HEK293 (cell line): ENCODE data around the gene LOXL4.

Experiments
- CTCF ChIA-PET: fragments of 350-600 bp; formaldehyde crosslinking; extraction: SDS; loops from one replicate; lab custom pipeline; 2021; ENCODE audit warnings: antibody characterized with exemption; lab: Yijun Ruan, JAX
- POLR2A ChIA-PET: fragments of 300-600 bp; formaldehyde crosslinking; extraction: SDS; loops from one replicate; lab custom pipeline; 2020; ENCODE audit warnings: antibody characterized with exemption, inconsistent platforms; lab: Yijun Ruan, JAX
- H3K27ac ChIP-seq: fragments of 200-500 bp; sonication (Bioruptor generic); 2 replicates; pipeline ENCODE4 v1.5.1; 2014; ENCODE audit warnings: low read depth, low read length, control low read depth, inconsistent platforms; ENCODE audit errors: extremely low read depth
- H3K36me3 ChIP-seq, 2 experiments: fragments of 200-500 bp in 1 of 2; sonication (Bioruptor generic) in 1 of 2; 1 replicate in 1 of 2; 2 replicates in 1 of 2; pipeline ENCODE4 v1.5.1; 2014 to 2017; ENCODE audit warnings: inconsistent platforms in 2 of 2, low read length in 2 of 2; ENCODE audit not compliant: control insufficient read depth in 2 of 2, insufficient read depth in 1 of 2
- H3K4me1 ChIP-seq: fragments of 200-500 bp; sonication (Bioruptor generic); 2 replicates; pipeline ENCODE4 v1.5.1; 2014; ENCODE audit warnings: mild to moderate bottlenecking, low read length, inconsistent platforms; ENCODE audit not compliant: control insufficient read depth, insufficient read depth
- H3K4me3 ChIP-seq: 2 replicates; pipeline ENCODE4 v1.5.1; 2011; ENCODE audit warnings: low read depth, mild to moderate bottlenecking, control low read depth, low read length, moderate library complexity
- H3K9me3 ChIP-seq: fragments of 200-500 bp; sonication (Bioruptor generic); 2 replicates; pipeline ENCODE4 v1.5.1; 2014; ENCODE audit warnings: low read depth, low read length, inconsistent platforms; ENCODE audit not compliant: control insufficient read depth, insufficient read depth
- KLF9 ChIP-seq: fragments of 450-650 bp; formaldehyde crosslinking; IDR thresholded peaks from 2 replicates; pipeline ENCODE4 v1.5.1; 2016; ENCODE audit warnings: missing biosample characterization, missing genetic modification characterization, low read depth
- MYNN ChIP-seq: fragments of 450-650 bp; formaldehyde crosslinking; IDR thresholded peaks from 2 replicates; pipeline ENCODE4 v1.5.1; 2016; ENCODE audit warnings: missing biosample characterization, missing genetic modification characterization, borderline replicate concordance
- PATZ1 ChIP-seq: fragments of 450-650 bp; formaldehyde crosslinking; IDR thresholded peaks from 2 replicates; pipeline ENCODE4 v1.5.1; 2016; ENCODE audit warnings: missing biosample characterization, missing genetic modification characterization
- PRDM4 ChIP-seq: fragments of 450-650 bp; formaldehyde crosslinking; IDR thresholded peaks from 2 replicates; pipeline ENCODE4 v1.5.1; 2017; ENCODE audit warnings: missing biosample characterization, missing genetic modification characterization
- SCRT2 ChIP-seq: fragments of 450-650 bp; formaldehyde crosslinking; IDR thresholded peaks from 2 replicates; pipeline ENCODE4 v1.5.1; 2016; ENCODE audit warnings: missing biosample characterization, missing genetic modification characterization
- TRIM28 ChIP-seq: IDR thresholded peaks from 2 replicates; pipeline ENCODE4 v1.6.1; 2011; ENCODE audit warnings: low read length, control low read depth, borderline replicate concordance
- ZBTB11 ChIP-seq: fragments of 450-650 bp; formaldehyde crosslinking; conservative IDR thresholded peaks from 2 replicates; pipeline ENCODE4 v1.5.1; 2016; ENCODE audit warnings: low read depth, missing biosample characterization, missing genetic modification characterization
- ZNF114 ChIP-seq: fragments of 450-650 bp; formaldehyde crosslinking; IDR thresholded peaks from 2 replicates; pipeline ENCODE4 v1.5.0; 2017; ENCODE audit warnings: missing biosample characterization, missing genetic modification characterization
- ZNF133 ChIP-seq: fragments of 450-650 bp; formaldehyde crosslinking; IDR thresholded peaks from 2 replicates; pipeline ENCODE4 v1.5.1; 2016; ENCODE audit warnings: missing biosample characterization, missing genetic modification characterization
- ZNF157 ChIP-seq: fragments of 450-650 bp; formaldehyde crosslinking; IDR thresholded peaks from 2 replicates; pipeline ENCODE4 v1.5.1; 2016; ENCODE audit warnings: missing biosample characterization, missing genetic modification characterization
- ZNF175 ChIP-seq: fragments of 450-650 bp; formaldehyde crosslinking; IDR thresholded peaks from 2 replicates; pipeline ENCODE4 v1.5.1; 2016; ENCODE audit warnings: missing biosample characterization, missing genetic modification characterization
- ZNF248 ChIP-seq: fragments of 450-650 bp; formaldehyde crosslinking; IDR thresholded peaks from 2 replicates; pipeline ENCODE4 v1.5.1; 2017; ENCODE audit warnings: missing biosample characterization, missing genetic modification characterization
- ZNF280C ChIP-seq: fragments of 450-650 bp; formaldehyde crosslinking; IDR thresholded peaks from 2 replicates; pipeline ENCODE4 v1.5.1; 2016; ENCODE audit warnings: missing biosample characterization, missing genetic modification characterization
- ZNF449 ChIP-seq: fragments of 450-650 bp; formaldehyde crosslinking; IDR thresholded peaks from 2 replicates; pipeline ENCODE4 v1.5.1; 2017; ENCODE audit warnings: missing biosample characterization, mild to moderate bottlenecking, missing genetic modification characterization, moderate library complexity
- ZNF501 ChIP-seq: fragments of 450-650 bp; formaldehyde crosslinking; IDR thresholded peaks from 2 replicates; pipeline ENCODE4 v1.5.1; 2016; ENCODE audit warnings: missing biosample characterization, missing genetic modification characterization
- ZNF830 ChIP-seq: fragments of 450-650 bp; IDR thresholded peaks from 2 replicates; pipeline ENCODE4 v1.5.0; 2018; ENCODE audit warnings: missing biosample characterization, missing genetic modification characterization, low read depth, mild to moderate bottlenecking, moderate library complexity
- ZSCAN30 ChIP-seq: fragments of 450-650 bp; IDR thresholded peaks from 2 replicates; pipeline ENCODE4 v1.5.1; 2018; ENCODE audit warnings: missing biosample characterization, mild to moderate bottlenecking, missing genetic modification characterization, moderate library complexity

Gene LOXL4

GRCh38 chr10:98309366-98310355, 41.7 kb upstream of the LOXL4 start (continued):
- TF ChIP-seq ZNF114: no peak
- TF ChIP-seq ZNF280C (tag by site-specific recombination): no peak
- TF ChIP-seq PATZ1: no peak
- no peak for TF ChIP-seq ZNF830
- no peak for TF ChIP-seq ZNF175 (tag by site-specific recombination)
- no peak for TF ChIP-seq ZNF501 (tag by site-specific recombination)

- ChIA-PET CTCF (interaction anchor here (0.6 to 3.5 kb wide), 42 partner anchors 9 to 813 kb away, joined by 3 to 105 read pairs (median 5); partner anchors contain the start of genes LOXL4 and R3HCC1L), POLR2A (interaction anchor here (0.6 to 1.0 kb wide), 2 partner anchors 138 to 174 kb away, joined by 3 read pairs; partner anchors contain the start of gene R3HCC1L)
- Histone ChIP-seq H3K27ac (no peak overlapping the region), H3K36me3 (no peaks in the 10 kb centered on the region), H3K9me3 (no peaks in the 10 kb centered on the region), H3K4me3 (no peak overlapping the region), H3K4me1 (no peaks in the 10 kb centered on the region)
- no peak for TF ChIP-seq ZBTB11 (tag by site-specific recombination)
- no peak for TF ChIP-seq PRDM4
- no peak for TF ChIP-seq TRIM28
- TF ChIP-seq ZNF157: no peak
- TF ChIP-seq ZNF133 (tag by site-specific recombination): no peak
- no peak for TF ChIP-seq MYNN (tag by site-specific recombination)
- no peak for TF ChIP-seq KLF9 (tag by site-specific recombination)
- no peak for TF ChIP-seq ZNF248
- no peak for TF ChIP-seq ZSCAN30
- TF ChIP-seq ZNF449: no peak
- no peak for TF ChIP-seq ZNF114
- no peak for TF ChIP-seq SCRT2 (tag by site-specific recombination)
These were observed 40.8 kb upstream of the LOXL4 start for GRCh38 chr10:98308669-98309365.
